K562 (cell line): ENCODE measurements around the gene RARRES2. TPM values are rescaled to one million over a fixed set of nuclear protein-coding genes. Genes with fewer than 3 reads are reported as not detected.

ENCODE experiments used
- CHD7 ChIP-seq: fragments of 200-600 bp; sonication (generic); IDR thresholded peaks from one replicate; pipeline ENCODE4 v1.6.1; 2012; ENCODE audit warnings: mild to moderate bottlenecking, low read depth, low read length, inconsistent platforms
- EHMT2 ChIP-seq: fragments of 450-650 bp; IDR thresholded peaks from 2 replicates; pipeline ENCODE4 v1.6.1; 2018; ENCODE audit warnings: antibody characterized with exemption
- GTF2A2 ChIP-seq: IDR thresholded peaks from 2 replicates; pipeline ENCODE4 v1.6.1; 2016; ENCODE audit warnings: mild to moderate bottlenecking, missing genetic modification characterization, missing compliant biosample characterization
- MLX ChIP-seq, 2 experiments: fragments of 450-650 bp in 1 of 2; sonication (generic) in 1 of 2; formaldehyde crosslinking; conservative IDR thresholded peaks; 2 replicates each; pipeline versions ENCODE4 v1.4.0 to v1.8.1; 2020 to 2022; ENCODE audit warnings: mild to moderate bottlenecking in 1 of 2, missing genetic modification reagents in 1 of 2
- RAD21 ChIP-seq, 2 experiments: fragments of 250-450 bp in 1 of 2; fragments of 450-650 bp in 1 of 2; sonication (Bioruptor Pico) in 1 of 2; formaldehyde crosslinking in 1 of 2; IDR thresholded peaks in 1 of 2; conservative IDR thresholded peaks in 1 of 2; 2 replicates each; pipeline versions ENCODE4 v1.4.0 to v1.8.0; 2020 to 2022; ENCODE audit warnings: mild to moderate bottlenecking in 2 of 2, moderate library complexity in 1 of 2
- ZNF354B ChIP-seq: fragments of 250-450 bp; sonication (Bioruptor Pico); IDR thresholded peaks from 2 replicates; pipeline ENCODE4 v1.4.0; 2020
- ZNF592 ChIP-seq: fragments of 450-650 bp; IDR thresholded peaks from 2 replicates; pipeline ENCODE4 v1.6.1; 2017; ENCODE audit warnings: antibody characterized with exemption, mild to moderate bottlenecking
- ZZZ3 ChIP-seq: fragments of 450-650 bp; IDR thresholded peaks from 2 replicates; pipeline ENCODE4 v1.6.1; 2016; ENCODE audit warnings: antibody characterized with exemption, mild to moderate bottlenecking, moderate library complexity
- polyA plus RNA-seq, 8 experiments: library from polyadenylated mRNA; depleted of rRNA in 4 of 8; stranded (reverse) in 5 of 8; unstranded in 3 of 8; fragments of >200 nt; fragmentation: Nextera tagmentation in 2 of 8; fragmentation: Illumina TruSeq in 1 of 8; extraction: Ambion mirVana in 2 of 8; extraction: Trizol in 1 of 8; gene quantifications; 2 replicates each; pipeline versions ENCODE4 v1.2.1 to v1.2.3, GENCODE V29; 2011 to 2014; ENCODE audit warnings: inconsistent platforms in 1 of 8, missing spikeins in 1 of 8
- total RNA-seq, 7 experiments: library from RNA; depleted of rRNA in 6 of 7; stranded (reverse); fragments of >200 nt in 6 of 7; fragmentation: Illumina TruSeq in 2 of 7; extraction: Trizol in 2 of 7; gene quantifications; 2 replicates each; pipeline versions ENCODE4 v1.2.1 to v1.2.3, GENCODE V29; 2011 to 2021; ENCODE audit warnings: low replicate concordance in 1 of 7

RARRES2 gene
- total and polyA plus RNA-seq, 9 of the 15 experiments (the other 6 are each of a cell fraction or from before 2014, with no cell fraction given), result 0.11 to 1.7 (median 0.23) TPM; not detected in 6

- TF ChIP-seq CHD7 (no peak), MLX (CRISPR knock-in tag; conservative IDR thresholded peaks at IDR 0.05) (no peak), ZNF354B (CRISPR knock-in tag) (no peak), GTF2A2 (tag) (no peak), EHMT2 (0 out of 2 replicates have a peak, but pooled peaks have one; percentile 24), ZNF592 (peak; percentile 17; the same call in 1 of the 2 replicates), ZZZ3 (no peak), RAD21 (CRISPR knock-in tag; conservative IDR thresholded peaks at IDR 0.05 in 1 of 2, IDR thresholded peaks at IDR 0.05 in 1 of 2) (peak; percentile 55 to 66)
Observed at GRCh38 chr7:150356265-150356897, 15.0 kb upstream of the RARRES2 start (continued).
